Measurements from ENCODE around the gene YIF1A. TPM values are rescaled to one million over a fixed set of nuclear protein-coding genes. Genes with fewer than 3 reads are reported as not detected.

Gene YIF1A
- total RNA-seq, 4 donors from 2014 or later = 57.7 to 92.5 (median 85.4) TPM

- Histone ChIP-seq H3K27me3 (peaks cover 2 to 71% (median 20%) of the 10 kb centered on the region in 4 donors), H3K4me1 (peaks cover 8 to 19% (median 16%) of the 10 kb centered on the region in 4 donors), H3K27ac (replicated peaks in 1 of 4) (no peak overlapping the region), H3K9me3 (no peaks in the 10 kb centered on the region), H3K4me3 (no peak overlapping the region), H3K36me3 (no peaks in the 10 kb centered on the region)
- DNase-seq (ENCODE audit: extremely low spot score) = no peak
- 75% methylated on average over 70 of the region's 123 CpGs for WGBS
- TF ChIP-seq POLR2AphosphoS5 (IDR thresholded peaks at IDR 0.05) = no peak
- TF ChIP-seq POLR2A (IDR thresholded peaks at IDR 0.05; ENCODE audit: low read depth) = no peak
- TF ChIP-seq EP300 (IDR thresholded peaks at IDR 0.05) = no peak
- TF ChIP-seq, protein P1, sequence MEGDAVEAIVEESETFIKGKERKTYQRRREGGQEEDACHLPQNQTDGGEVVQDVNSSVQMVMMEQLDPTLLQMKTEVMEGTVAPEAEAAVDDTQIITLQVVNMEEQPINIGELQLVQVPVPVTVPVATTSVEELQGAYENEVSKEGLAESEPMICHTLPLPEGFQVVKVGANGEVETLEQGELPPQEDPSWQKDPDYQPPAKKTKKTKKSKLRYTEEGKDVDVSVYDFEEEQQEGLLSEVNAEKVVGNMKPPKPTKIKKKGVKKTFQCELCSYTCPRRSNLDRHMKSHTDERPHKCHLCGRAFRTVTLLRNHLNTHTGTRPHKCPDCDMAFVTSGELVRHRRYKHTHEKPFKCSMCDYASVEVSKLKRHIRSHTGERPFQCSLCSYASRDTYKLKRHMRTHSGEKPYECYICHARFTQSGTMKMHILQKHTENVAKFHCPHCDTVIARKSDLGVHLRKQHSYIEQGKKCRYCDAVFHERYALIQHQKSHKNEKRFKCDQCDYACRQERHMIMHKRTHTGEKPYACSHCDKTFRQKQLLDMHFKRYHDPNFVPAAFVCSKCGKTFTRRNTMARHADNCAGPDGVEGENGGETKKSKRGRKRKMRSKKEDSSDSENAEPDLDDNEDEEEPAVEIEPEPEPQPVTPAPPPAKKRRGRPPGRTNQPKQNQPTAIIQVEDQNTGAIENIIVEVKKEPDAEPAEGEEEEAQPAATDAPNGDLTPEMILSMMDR (IDR thresholded peaks at IDR 0.05) = no peak
- intact Hi-C loops (cut with DNase I) = no loop called here
Observed at GRCh38 chr11:66294626-66295620, 6.0 kb upstream of the YIF1A start.

DNA sequence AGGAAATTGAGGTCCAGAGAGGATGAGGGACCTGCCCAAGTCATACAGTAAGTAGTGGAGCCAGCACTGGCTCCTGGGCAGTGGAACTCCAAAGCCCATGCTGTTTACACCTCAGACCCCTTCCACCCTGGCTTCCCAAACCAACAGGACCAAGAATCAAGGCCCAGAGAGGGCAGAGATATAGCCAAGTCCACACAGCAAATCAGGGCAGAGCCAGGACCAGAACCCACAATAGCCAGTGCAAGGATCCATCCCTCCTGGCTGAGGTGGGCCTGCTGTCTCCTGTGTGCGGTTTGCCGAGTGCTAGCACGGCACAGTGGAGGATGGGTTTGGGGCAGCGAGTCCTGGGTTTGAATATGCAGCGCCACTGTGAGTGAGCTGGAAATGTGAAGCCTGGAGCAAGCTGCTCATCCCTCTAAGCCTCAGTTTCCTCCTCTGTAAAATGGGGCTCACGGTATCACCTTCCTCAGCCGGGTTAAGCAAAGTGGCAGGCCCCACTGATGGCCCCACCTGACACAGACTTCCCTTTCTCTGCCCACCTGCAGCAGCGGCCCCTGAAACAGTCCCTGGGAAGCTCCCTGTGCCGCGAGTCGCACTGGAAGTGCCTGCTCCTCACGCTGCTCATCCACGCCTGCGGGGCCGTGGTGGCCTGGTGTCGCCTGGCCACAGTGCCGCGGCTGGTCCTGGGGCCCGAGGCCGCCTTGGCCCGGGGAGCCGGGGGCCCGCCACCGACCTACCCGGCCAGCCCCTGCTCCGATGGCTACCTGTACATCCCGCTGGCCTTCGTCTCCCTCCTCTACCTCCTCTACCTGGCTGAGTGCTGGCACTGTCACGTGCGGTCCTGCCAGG lies 5.1 kb upstream of the YIF1A start:
- WGBS = 74% methylated on average over 15 of the region's 30 CpGs
- Histone ChIP-seq H3K4me1 (peaks cover 12 to 25% (median 23%) of the 10 kb centered on the region in 4 donors), H3K27me3 (peaks cover 2 to 71% (median 20%) of the 10 kb centered on the region in 4 donors), H3K4me3 (no peak overlapping the region), H3K9me3 (no peaks in the 10 kb centered on the region), H3K36me3 (no peaks in the 10 kb centered on the region), H3K27ac (replicated peaks in 1 of 4) (no peak overlapping the region)
- intact Hi-C loops (cut with DNase I) = no loop called here
- no peak for TF ChIP-seq POLR2A (IDR thresholded peaks at IDR 0.05; ENCODE audit: low read depth)
- TF ChIP-seq POLR2AphosphoS5 (IDR thresholded peaks at IDR 0.05) = no peak
- TF ChIP-seq EP300 (IDR thresholded peaks at IDR 0.05) = no peak
- TF ChIP-seq, protein P1 (IDR thresholded peaks at IDR 0.05) = no peak
- no peak for DNase-seq (ENCODE audit: extremely low spot score)

DNA sequence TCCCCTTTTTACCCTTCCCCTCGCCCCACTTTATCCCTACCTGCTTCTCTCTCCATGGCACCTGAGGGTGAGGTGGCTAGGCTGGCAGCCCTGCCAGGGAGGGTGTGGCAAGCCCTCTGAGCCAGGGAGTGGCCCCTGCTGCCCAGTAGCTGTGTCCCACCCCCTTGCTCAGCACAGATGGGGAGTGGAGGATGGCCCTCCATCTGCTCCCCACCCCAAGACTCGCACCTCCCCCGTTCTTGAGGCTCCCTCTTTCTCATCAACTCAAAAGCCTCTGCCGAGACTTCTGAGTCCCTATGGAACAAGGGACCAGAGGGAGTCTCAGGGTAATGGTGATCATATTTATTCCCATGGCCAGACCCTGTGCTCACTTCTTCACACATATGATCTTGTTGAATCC lies 4.4 kb upstream of the YIF1A start:
- 79% methylated on average over 4 of the region's 4 CpGs for WGBS

More for the DNA sequence above, 4.4 kb upstream of the YIF1A start:
- Histone ChIP-seq H3K27me3 (peaks cover 2 to 70% (median 20%) of the 10 kb centered on the region in 4 donors), H3K27ac (replicated peaks in 1 of 4) (no peak overlapping the region), H3K36me3 (no peaks in the 10 kb centered on the region), H3K4me3 (no peak overlapping the region), H3K9me3 (no peaks in the 10 kb centered on the region), H3K4me1 (peaks cover 13 to 28% (median 24%) of the 10 kb centered on the region in 4 donors)
- intact Hi-C loops (cut with DNase I) = no loop called here
- TF ChIP-seq EP300 (IDR thresholded peaks at IDR 0.05) (no peak), POLR2A (IDR thresholded peaks at IDR 0.05; ENCODE audit: low read depth) (no peak), POLR2AphosphoS5 (IDR thresholded peaks at IDR 0.05) (no peak)
- TF ChIP-seq, protein P1 (IDR thresholded peaks at IDR 0.05) = no peak
- no peak for DNase-seq (ENCODE audit: extremely low spot score)

Measured in esophagus muscularis mucosa (tissue), 4 donors.